Thyroid gland (tissue), 4 donors: Measurements from ENCODE around the gene AGTRAP.

Experiments used
- POLR2A ChIP-seq, 2 donors: fragments of 450-650 bp; IDR thresholded peaks; one replicate each; pipeline ENCODE4 v1.6.1; 2017; ENCODE audit warnings: antibody characterized with exemption in 2 of 2, mild to moderate bottlenecking in 2 of 2, moderate library complexity in 1 of 2
- TF ChIP-seq, protein P1 (sequence below), 6 experiments: fragments of 200-600 bp in 3 of 6; fragments of 450-650 bp in 3 of 6; sonication (generic) in 3 of 6; IDR thresholded peaks; one replicate each; pipeline ENCODE4 v1.5.1; 2016 to 2019; ENCODE audit warnings: antibody characterized with exemption in 6 of 6, mild to moderate bottlenecking in 2 of 6, inconsistent platforms in 1 of 6, moderate library complexity in 1 of 6

DNA sequence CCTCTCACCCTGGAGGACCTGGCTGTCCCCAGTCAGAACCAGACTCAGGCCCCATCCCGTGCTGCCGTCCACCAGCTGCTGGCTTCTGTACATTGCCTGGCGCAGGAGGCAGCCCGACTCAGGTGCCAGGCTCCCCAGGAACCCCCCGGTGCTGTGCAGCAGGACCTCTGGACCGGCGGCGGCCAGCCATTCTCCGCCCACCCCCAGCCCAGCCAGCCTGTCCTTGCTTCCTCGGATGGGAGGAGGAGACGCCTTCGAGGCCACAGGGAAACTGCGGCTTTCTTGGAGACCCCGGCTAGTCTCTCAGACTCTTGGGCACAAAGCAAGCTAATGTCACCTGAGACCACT lies 30.5 kb downstream of the AGTRAP start:
- no peak for TF ChIP-seq POLR2A (IDR thresholded peaks at IDR 0.05)
- TF ChIP-seq, protein P1, sequence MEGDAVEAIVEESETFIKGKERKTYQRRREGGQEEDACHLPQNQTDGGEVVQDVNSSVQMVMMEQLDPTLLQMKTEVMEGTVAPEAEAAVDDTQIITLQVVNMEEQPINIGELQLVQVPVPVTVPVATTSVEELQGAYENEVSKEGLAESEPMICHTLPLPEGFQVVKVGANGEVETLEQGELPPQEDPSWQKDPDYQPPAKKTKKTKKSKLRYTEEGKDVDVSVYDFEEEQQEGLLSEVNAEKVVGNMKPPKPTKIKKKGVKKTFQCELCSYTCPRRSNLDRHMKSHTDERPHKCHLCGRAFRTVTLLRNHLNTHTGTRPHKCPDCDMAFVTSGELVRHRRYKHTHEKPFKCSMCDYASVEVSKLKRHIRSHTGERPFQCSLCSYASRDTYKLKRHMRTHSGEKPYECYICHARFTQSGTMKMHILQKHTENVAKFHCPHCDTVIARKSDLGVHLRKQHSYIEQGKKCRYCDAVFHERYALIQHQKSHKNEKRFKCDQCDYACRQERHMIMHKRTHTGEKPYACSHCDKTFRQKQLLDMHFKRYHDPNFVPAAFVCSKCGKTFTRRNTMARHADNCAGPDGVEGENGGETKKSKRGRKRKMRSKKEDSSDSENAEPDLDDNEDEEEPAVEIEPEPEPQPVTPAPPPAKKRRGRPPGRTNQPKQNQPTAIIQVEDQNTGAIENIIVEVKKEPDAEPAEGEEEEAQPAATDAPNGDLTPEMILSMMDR (IDR thresholded peaks at IDR 0.05): no peak
